ENCODE results near the gene APPBP2. TPM values are rescaled to one million over a fixed set of nuclear protein-coding genes. Genes with fewer than 3 reads are reported as not detected.

APPBP2 gene
- polyA plus RNA-seq, 1 of the 3 experiments (the other 2 are of a cell fraction), result 7.6 TPM

DNA sequence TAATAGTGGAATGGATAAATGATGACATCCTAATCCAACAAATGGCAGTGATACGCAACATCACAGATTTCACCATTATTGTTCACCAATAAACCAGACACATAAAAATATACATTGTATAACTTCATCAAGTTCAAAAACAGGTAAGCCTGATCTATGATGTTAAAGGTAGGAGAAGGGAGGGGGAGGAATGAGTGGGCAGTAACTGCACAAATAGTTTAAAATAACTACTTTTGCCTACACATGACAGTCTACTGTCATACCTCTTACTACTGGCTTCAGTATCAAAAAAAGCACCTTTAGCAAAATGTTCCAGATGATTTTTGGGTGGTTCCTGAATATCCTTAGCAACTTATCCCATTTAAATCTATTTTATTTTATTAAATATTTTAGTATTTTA, 75.0 kb downstream of the APPBP2 start:
- H3K9me2 ChIP-seq, result no peaks in the 10 kb centered on the region
- no peak overlapping the region for H3K9ac ChIP-seq
- H3K79me2 ChIP-seq (ENCODE audit: insufficient read depth), result no peaks in the 10 kb centered on the region
- H3K4me1 ChIP-seq (ENCODE audit: control insufficient read depth in 1 of 2, insufficient read depth in 2 of 2, low read depth in 1 of 2, low read length in 1 of 2), result no peaks in the 10 kb centered on the region
- 97% methylated on average over 1 of the region's 1 CpG for WGBS (ENCODE audit: low lambda C conversion rate)
- CTCF ChIA-PET, result no interaction called here
- H2AFZ ChIP-seq (ENCODE audit: low read depth), result no peak overlapping the region
- TF ChIP-seq YY1 (IDR thresholded peaks at IDR 0.05; ENCODE audit: low read depth), result no peak
- no peak for TF ChIP-seq POLR2AphosphoS5 (IDR thresholded peaks at IDR 0.05; ENCODE audit: low read depth, low read length)
- no peak for TF ChIP-seq EZH2phosphoT487 (IDR thresholded peaks at IDR 0.05; ENCODE audit: borderline replicate concordance, low read depth)
- TF ChIP-seq FOXJ3 (CRISPR knock-in tag; IDR thresholded peaks at IDR 0.05), result no peak
- no peak for TF ChIP-seq FOXM1 (IDR thresholded peaks at IDR 0.05; ENCODE audit: low read depth)
- no peak for TF ChIP-seq MEF2A (IDR thresholded peaks at IDR 0.05; ENCODE audit: borderline replicate concordance, low read depth)
- no peak for TF ChIP-seq RXRA (IDR thresholded peaks at IDR 0.05; ENCODE audit: borderline replicate concordance, low read depth)
- TF ChIP-seq, protein P1, sequence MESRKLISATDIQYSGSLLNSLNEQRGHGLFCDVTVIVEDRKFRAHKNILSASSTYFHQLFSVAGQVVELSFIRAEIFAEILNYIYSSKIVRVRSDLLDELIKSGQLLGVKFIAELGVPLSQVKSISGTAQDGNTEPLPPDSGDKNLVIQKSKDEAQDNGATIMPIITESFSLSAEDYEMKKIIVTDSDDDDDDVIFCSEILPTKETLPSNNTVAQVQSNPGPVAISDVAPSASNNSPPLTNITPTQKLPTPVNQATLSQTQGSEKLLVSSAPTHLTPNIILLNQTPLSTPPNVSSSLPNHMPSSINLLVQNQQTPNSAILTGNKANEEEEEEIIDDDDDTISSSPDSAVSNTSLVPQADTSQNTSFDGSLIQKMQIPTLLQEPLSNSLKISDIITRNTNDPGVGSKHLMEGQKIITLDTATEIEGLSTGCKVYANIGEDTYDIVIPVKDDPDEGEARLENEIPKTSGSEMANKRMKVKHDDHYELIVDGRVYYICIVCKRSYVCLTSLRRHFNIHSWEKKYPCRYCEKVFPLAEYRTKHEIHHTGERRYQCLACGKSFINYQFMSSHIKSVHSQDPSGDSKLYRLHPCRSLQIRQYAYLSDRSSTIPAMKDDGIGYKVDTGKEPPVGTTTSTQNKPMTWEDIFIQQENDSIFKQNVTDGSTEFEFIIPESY (IDR thresholded peaks at IDR 0.05; ENCODE audit: borderline replicate concordance, low read depth), result no peak
- no peak overlapping the region for H3K4me2 ChIP-seq
- H3F3A ChIP-seq (replicated peaks; ENCODE audit: insufficient read depth), result peaks cover 16% of the 10 kb centered on the region
- no peaks in the 10 kb centered on the region for H3K27me3 ChIP-seq (ENCODE audit: insufficient read depth)
- H4K20me1 ChIP-seq (ENCODE audit: insufficient read depth), result no peaks in the 10 kb centered on the region
- H3K9me3 ChIP-seq, result no peaks in the 10 kb centered on the region
- POLR2A ChIA-PET, result no interaction called here
- no peak overlapping the region for H3K4me3 ChIP-seq (ENCODE audit: low read depth in 2 of 2, low read length in 1 of 2)
- no peak for DNase-seq
- peaks cover 59 to 94% of the 10 kb centered on the region in 2 experiments for H3K36me3 ChIP-seq (replicated peaks in 1 of 2; ENCODE audit: control insufficient read depth in 1 of 2, insufficient read depth in 2 of 2, low read length in 1 of 2)
- no peak overlapping the region for H3K27ac ChIP-seq (ENCODE audit: low read depth in 2 of 2, low read length in 1 of 2)

DNA sequence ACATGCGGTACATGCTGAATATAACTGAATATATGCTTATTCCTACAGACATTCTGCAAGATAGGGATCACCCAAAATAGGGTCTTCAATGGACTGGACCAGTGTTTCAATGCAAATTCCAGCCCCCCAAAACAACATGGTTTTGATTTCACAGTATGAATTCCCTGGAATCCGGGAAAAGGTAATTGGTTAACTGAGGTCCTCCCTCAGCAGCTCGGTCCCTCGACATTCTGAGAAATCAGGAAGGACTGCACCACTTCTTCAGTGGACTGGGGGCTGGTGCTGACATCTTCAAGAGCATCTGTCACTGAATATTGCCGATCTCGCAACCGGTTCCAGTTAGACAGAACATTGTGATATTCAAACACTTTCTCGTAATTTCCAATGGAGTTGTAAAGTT, 78.7 kb downstream of the APPBP2 start:
- H3F3A ChIP-seq (replicated peaks; ENCODE audit: insufficient read depth), result peaks cover 11% of the 10 kb centered on the region
- no peak for DNase-seq
- H3K4me3 ChIP-seq (ENCODE audit: low read depth in 2 of 2, low read length in 1 of 2), result no peak overlapping the region
- ChIA-PET CTCF (interaction anchor here (1.0 kb wide), 1 partner anchor 19 kb away, joined by 4 read pairs; no protein-coding TSS in a partner anchor), POLR2A (no interaction called here)
- H3K4me2 ChIP-seq, result no peak overlapping the region
- TF ChIP-seq RCOR1 (IDR thresholded peaks at IDR 0.05; ENCODE audit: low read length), result no peak
- no peak for TF ChIP-seq TAF1 (IDR thresholded peaks at IDR 0.05; ENCODE audit: borderline replicate concordance, low read depth, low read length)
- no peak for TF ChIP-seq MXI1 (IDR thresholded peaks at IDR 0.05; ENCODE audit: low read depth, low read length)
- no peak for TF ChIP-seq YY1 (IDR thresholded peaks at IDR 0.05; ENCODE audit: low read depth)
- TF ChIP-seq, protein P2, sequence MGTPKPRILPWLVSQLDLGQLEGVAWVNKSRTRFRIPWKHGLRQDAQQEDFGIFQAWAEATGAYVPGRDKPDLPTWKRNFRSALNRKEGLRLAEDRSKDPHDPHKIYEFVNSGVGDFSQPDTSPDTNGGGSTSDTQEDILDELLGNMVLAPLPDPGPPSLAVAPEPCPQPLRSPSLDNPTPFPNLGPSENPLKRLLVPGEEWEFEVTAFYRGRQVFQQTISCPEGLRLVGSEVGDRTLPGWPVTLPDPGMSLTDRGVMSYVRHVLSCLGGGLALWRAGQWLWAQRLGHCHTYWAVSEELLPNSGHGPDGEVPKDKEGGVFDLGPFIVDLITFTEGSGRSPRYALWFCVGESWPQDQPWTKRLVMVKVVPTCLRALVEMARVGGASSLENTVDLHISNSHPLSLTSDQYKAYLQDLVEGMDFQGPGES (IDR thresholded peaks at IDR 0.05; ENCODE audit: low read depth, low read length), result no peak
- TF ChIP-seq JUND (IDR thresholded peaks at IDR 0.05), result no peak
- TF ChIP-seq, protein P3, sequence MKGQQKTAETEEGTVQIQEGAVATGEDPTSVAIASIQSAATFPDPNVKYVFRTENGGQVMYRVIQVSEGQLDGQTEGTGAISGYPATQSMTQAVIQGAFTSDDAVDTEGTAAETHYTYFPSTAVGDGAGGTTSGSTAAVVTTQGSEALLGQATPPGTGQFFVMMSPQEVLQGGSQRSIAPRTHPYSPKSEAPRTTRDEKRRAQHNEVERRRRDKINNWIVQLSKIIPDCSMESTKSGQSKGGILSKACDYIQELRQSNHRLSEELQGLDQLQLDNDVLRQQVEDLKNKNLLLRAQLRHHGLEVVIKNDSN (IDR thresholded peaks at IDR 0.05; ENCODE audit: borderline replicate concordance, low read depth), result no peak
- TF ChIP-seq, protein P4, sequence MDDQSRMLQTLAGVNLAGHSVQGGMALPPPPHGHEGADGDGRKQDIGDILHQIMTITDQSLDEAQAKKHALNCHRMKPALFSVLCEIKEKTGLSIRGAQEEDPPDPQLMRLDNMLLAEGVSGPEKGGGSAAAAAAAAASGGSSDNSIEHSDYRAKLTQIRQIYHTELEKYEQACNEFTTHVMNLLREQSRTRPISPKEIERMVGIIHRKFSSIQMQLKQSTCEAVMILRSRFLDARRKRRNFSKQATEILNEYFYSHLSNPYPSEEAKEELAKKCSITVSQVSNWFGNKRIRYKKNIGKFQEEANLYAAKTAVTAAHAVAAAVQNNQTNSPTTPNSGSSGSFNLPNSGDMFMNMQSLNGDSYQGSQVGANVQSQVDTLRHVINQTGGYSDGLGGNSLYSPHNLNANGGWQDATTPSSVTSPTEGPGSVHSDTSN (IDR thresholded peaks at IDR 0.05), result no peak
- no peak for TF ChIP-seq SMC3 (IDR thresholded peaks at IDR 0.05; ENCODE audit: low read depth, low read length)
- no peak for TF ChIP-seq CHD2 (IDR thresholded peaks at IDR 0.05; ENCODE audit: low read length, partially characterized antibody)
- TF ChIP-seq MEF2A (IDR thresholded peaks at IDR 0.05; ENCODE audit: borderline replicate concordance, low read depth), result no peak
- TF ChIP-seq, protein P5, sequence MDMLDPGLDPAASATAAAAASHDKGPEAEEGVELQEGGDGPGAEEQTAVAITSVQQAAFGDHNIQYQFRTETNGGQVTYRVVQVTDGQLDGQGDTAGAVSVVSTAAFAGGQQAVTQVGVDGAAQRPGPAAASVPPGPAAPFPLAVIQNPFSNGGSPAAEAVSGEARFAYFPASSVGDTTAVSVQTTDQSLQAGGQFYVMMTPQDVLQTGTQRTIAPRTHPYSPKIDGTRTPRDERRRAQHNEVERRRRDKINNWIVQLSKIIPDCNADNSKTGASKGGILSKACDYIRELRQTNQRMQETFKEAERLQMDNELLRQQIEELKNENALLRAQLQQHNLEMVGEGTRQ (IDR thresholded peaks at IDR 0.05; ENCODE audit: borderline replicate concordance, low read depth, low read length), result no peak
- no peak for TF ChIP-seq RFX5 (IDR thresholded peaks at IDR 0.05; ENCODE audit: low read length)
- TF ChIP-seq GABPA (IDR thresholded peaks at IDR 0.05; ENCODE audit: low read depth), result no peak
- TF ChIP-seq EP300 (IDR thresholded peaks at IDR 0.05; ENCODE audit: borderline replicate concordance in 1 of 2, low read depth in 1 of 2, low read length in 1 of 2), result no peak
- no peak for TF ChIP-seq TEAD4 (IDR thresholded peaks at IDR 0.05; ENCODE audit: borderline replicate concordance, insufficient read depth)
- TF ChIP-seq TCF12 (IDR thresholded peaks at IDR 0.05), result no peak
- TF ChIP-seq, protein P6, sequence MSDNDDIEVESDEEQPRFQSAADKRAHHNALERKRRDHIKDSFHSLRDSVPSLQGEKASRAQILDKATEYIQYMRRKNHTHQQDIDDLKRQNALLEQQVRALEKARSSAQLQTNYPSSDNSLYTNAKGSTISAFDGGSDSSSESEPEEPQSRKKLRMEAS (IDR thresholded peaks at IDR 0.05; ENCODE audit: low read depth), result no peak
- no peaks in the 10 kb centered on the region for H3K27me3 ChIP-seq (ENCODE audit: insufficient read depth)
- peaks cover 5 to 18% of the 10 kb centered on the region in 2 experiments; a peak in 3 of 4 replicates for H3K4me1 ChIP-seq (ENCODE audit: control insufficient read depth in 1 of 2, insufficient read depth in 2 of 2, low read depth in 1 of 2, low read length in 1 of 2)
- H3K9ac ChIP-seq, result no peak overlapping the region
- no peaks in the 10 kb centered on the region for H4K20me1 ChIP-seq (ENCODE audit: insufficient read depth)
- H3K36me3 ChIP-seq (replicated peaks in 1 of 2; ENCODE audit: control insufficient read depth in 1 of 2, insufficient read depth in 2 of 2, low read length in 1 of 2), result peaks cover 60 to 78% of the 10 kb centered on the region in 2 experiments
- no peaks in the 10 kb centered on the region for H3K9me3 ChIP-seq
- no peaks in the 10 kb centered on the region for H3K79me2 ChIP-seq (ENCODE audit: insufficient read depth)
- WGBS (ENCODE audit: low lambda C conversion rate), result 97% methylated on average over 8 of the region's 8 CpGs
- H3K9me2 ChIP-seq, result no peaks in the 10 kb centered on the region
- no peak overlapping the region for H3K27ac ChIP-seq (ENCODE audit: low read depth in 2 of 2, low read length in 1 of 2)
- no peak overlapping the region for H2AFZ ChIP-seq (ENCODE audit: low read depth)
